GM12891 (cell line): ENCODE measurements around the gene C20orf141.

Experiments used
- DNase-seq: peaks from one replicate; pipeline ENCODE4 v3.0.0; 2011; ENCODE audit warnings: low spot score; ENCODE audit not compliant: insufficient read length
- FAIRE-seq: peaks from 2 replicates; lab custom pipeline; 2011; peaks lifted over from hg19 to GRCh38; lab: Jason Lieb, UNC
- PAX5 ChIP-seq: IDR thresholded peaks from 2 replicates; pipeline ENCODE4 v1.6.1; 2011; ENCODE audit warnings: low read length, moderate library complexity, mild to moderate bottlenecking; ENCODE audit not compliant: insufficient read depth, severe bottlenecking
- POLR2A ChIP-seq: IDR thresholded peaks from 2 replicates; pipeline ENCODE4 v1.6.1; 2011; ENCODE audit warnings: low read depth, low read length, control low read depth
- POLR2AphosphoS5 ChIP-seq: IDR thresholded peaks from 2 replicates; pipeline ENCODE4 v1.6.1; 2011; ENCODE audit warnings: low read depth, low read length, control low read depth
- POU2F2 ChIP-seq: IDR thresholded peaks from 2 replicates; pipeline ENCODE4 v1.6.1; 2011; ENCODE audit warnings: low read depth, mild to moderate bottlenecking, control low read depth, low read length, moderate library complexity
- SPI1 ChIP-seq: IDR thresholded peaks from 2 replicates; pipeline ENCODE4 v1.6.1; 2011; ENCODE audit warnings: low read depth, low read length, control low read depth
- TAF1 ChIP-seq: IDR thresholded peaks from 2 replicates; pipeline ENCODE4 v1.6.1; 2011; ENCODE audit warnings: low read depth, low read length, control low read depth

The C20orf141 gene

DNA sequence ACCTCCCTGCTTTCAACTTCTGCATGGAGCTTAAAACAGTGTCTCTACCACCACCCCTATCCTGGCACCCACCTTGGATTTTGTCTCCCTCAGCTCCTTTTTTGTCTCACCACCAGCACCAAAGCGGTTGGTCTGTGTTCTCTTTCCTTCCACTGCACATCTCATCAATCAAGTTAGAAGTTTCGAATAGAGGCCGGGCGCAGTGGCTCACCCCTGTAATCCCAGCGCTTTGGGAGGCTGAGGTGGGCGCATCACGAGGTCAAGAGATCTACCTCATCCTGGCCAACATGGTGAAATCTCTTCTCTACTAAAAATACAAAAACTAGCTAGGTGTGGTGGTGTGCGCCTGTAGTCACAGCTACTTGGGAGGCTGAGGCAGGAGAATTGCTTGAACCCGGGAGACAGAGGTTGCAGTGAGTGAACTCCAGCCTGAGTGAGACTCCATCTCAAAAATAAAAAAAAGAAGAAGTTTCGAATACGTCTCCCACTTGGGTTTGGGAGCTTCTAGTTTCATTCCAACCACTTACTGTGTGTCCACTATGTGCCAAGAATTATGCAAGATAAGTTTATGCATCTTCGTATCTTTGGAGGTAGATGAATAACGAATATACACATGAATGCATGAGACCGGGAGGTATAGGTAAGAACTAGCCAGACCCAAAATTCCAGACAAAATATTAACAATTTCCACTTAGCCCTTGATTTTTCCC lies 19.8 kb downstream of the C20orf141 start:
- TF ChIP-seq TAF1 = no peak
- TF ChIP-seq SPI1 = no peak
- TF ChIP-seq POU2F2 = no peak
- TF ChIP-seq POLR2A = no peak
- TF ChIP-seq PAX5 = no peak
- TF ChIP-seq POLR2AphosphoS5 = no peak
- DNase-seq (no peak), FAIRE-seq (no peak)

DNA sequence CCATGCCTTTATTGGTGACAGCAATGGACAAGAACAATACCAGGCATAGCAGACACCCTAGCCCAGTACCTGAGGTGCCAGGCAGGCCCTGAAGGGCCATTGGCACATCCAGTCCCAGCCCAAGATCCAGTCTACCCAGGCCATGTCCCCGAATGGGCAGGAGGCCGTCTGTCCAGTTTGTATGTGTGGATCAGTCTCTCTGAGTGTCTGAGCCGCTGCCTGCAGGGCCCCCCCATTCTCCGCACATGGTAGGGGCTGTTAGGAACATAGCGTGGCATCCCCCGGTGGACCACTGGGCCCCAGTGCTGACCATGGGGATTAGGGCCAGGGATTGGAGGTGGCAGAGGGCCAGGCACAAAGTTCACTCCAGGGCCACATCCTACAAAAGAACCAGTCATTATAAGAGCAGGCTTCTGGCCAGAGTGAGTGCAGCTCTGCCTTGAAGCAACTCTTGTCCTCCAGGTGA lies 20.6 kb downstream of the C20orf141 start:
- FAIRE-seq (no peak), DNase-seq (no peak)
- TF ChIP-seq PAX5 (no peak), POU2F2 (no peak), SPI1 (no peak), POLR2AphosphoS5 (no peak), TAF1 (no peak), POLR2A (no peak)

- DNase-seq = no peak
- no peak for FAIRE-seq
- TF ChIP-seq POLR2A (no peak), PAX5 (no peak), TAF1 (no peak), SPI1 (no peak), POLR2AphosphoS5 (no peak), POU2F2 (no peak)
Measured at GRCh38 chr20:2836035-2836434, 21.2 kb downstream of the C20orf141 start.

DNA sequence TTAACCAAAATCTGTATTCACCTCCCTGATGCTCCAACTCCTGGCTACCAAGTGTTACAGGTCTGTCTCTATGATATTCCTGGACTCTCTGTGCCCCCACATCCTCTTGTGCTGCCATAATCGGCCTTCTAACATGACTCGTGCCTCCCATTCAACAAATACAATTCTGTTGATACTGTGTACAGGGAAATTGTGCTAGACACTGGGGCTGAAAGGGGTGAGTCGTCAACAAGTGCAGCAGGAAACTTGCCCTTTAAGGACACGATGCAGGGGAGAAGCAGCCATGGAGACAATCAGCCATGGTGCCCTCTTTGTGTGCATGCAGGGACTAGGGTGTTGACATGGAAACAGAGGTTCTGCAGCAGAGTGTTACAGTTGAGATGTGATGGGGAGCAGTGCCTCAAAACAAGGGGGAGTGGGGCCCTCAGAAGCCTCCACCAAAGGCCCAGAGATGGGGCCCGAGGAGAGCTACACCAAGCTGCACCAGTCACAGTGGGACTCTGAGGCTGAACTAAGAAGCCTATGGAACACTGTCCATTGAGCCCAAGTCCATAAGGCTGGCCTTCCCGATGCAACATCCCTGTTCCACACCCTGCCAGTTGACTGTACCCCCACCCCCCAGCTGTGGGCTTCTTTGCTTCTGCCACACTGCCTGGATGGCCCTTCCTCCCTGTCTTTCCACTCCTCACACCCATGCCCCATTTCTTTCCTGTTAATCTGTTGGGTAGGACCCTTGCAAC lies 22.6 kb downstream of the C20orf141 start:
- no peak for FAIRE-seq
- no peak for DNase-seq

GRCh38 chr20:2838170-2838797 lies 23.5 kb downstream of the C20orf141 start:
- peak; percentile 28 for FAIRE-seq
- DNase-seq = no peak
- TF ChIP-seq POU2F2 (no peak), TAF1 (no peak), PAX5 (no peak), SPI1 (no peak), POLR2A (no peak), POLR2AphosphoS5 (no peak)

More for the DNA sequence above, 22.6 kb downstream of the C20orf141 start:
- TF ChIP-seq POLR2AphosphoS5 (no peak), POU2F2 (no peak), TAF1 (no peak)

GRCh38 chr20:2838847-2839671 lies 24.3 kb downstream of the C20orf141 start:
- FAIRE-seq (peak; percentile 40), DNase-seq (no peak)
- TF ChIP-seq PAX5 (no peak), POU2F2 (no peak), SPI1 (no peak), POLR2A (no peak), TAF1 (no peak), POLR2AphosphoS5 (no peak)

DNA sequence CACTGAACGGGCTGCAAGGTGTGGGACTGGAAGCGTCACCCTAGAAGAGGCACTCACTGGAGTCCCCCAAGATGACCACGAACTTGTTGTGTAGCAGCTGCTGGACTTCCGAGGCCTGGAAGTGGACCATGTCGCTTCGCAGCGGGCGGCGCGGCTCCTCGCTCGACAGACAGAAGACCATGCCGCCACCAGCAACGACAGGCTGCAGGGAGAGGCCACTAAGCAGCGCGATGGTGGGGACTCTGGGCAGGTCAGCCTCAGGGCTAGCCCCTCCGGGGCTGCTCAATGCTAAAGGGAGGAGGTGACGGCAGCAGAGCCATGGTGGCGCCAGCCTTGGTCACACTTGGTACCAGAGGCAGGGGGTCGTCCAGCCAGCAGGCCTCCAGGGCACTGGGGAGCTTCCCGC lies 24.9 kb downstream of the C20orf141 start:
- no peak for FAIRE-seq
- TF ChIP-seq PAX5 = no peak
- no peak for TF ChIP-seq SPI1
- no peak for TF ChIP-seq POU2F2
- no peak for TF ChIP-seq POLR2AphosphoS5
- TF ChIP-seq TAF1 = no peak
- no peak for TF ChIP-seq POLR2A

DNA sequence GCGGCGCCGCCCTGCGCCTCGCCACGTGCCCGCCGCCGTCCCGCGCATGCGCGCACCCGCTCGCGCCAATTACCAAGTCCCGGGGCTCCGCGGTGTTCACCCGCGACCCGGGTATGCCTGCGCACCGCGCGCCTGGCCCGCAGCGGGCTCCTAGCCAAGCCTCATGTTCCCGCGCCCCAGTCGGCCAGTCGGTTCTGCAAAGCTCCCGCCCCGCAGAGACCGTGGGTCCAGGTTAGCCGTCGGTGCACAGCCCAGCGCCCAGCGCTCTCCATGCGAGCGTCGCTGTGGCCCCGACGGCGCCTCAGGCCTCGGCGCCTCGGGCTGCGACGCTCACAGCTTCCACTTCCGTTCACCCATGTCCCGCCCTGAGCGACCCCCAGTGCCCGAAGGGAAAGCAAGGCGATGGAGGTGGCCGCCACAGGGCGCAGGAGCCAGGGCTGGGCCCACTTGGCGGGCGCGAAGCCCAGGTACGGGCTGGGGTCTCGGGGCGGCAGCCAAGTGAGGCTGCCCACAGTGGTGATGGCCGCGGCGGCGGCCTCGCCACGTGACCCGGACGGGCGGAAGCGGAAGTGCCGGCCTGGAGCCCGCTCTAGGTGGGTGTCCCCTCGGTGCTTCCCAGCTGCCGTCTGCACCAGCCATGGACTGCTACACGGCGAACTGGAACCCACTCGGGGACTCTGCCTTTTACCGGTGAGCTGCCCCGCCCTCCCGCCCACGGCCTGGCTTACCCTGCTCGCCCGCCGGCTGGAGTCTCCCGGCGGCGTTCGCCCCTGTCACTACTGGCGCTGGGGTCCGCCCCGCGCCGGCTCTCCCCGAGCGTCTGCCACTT lies 25.6 kb downstream of the C20orf141 start, which contains the start of the genes PCED1A and VPS16:
TSS of gene PCED1A (minus strand) at position 518 of the 829 bp plus-strand sequence. CDS start 743 bp downstream, outside the sequence.
TSS of gene VPS16 (plus strand) at position 608 of the 829 bp plus-strand sequence. CDS start at position 638, 30 bp downstream.
- peak; percentile 70; the same call in 1 of the 2 replicates for TF ChIP-seq POLR2A
- no peak for TF ChIP-seq POU2F2
- TF ChIP-seq PAX5 = no peak
- peak; percentile 68 for TF ChIP-seq TAF1
- TF ChIP-seq SPI1 = peak; percentile 70
- peak; percentile 73 for TF ChIP-seq POLR2AphosphoS5
- DNase-seq (peak; percentile 99), FAIRE-seq (peak; percentile 99)

More for the DNA sequence above, 24.9 kb downstream of the C20orf141 start:
- no peak for DNase-seq
